ENCODE data around the gene DNAJB8.

Gene DNAJB8

DNA sequence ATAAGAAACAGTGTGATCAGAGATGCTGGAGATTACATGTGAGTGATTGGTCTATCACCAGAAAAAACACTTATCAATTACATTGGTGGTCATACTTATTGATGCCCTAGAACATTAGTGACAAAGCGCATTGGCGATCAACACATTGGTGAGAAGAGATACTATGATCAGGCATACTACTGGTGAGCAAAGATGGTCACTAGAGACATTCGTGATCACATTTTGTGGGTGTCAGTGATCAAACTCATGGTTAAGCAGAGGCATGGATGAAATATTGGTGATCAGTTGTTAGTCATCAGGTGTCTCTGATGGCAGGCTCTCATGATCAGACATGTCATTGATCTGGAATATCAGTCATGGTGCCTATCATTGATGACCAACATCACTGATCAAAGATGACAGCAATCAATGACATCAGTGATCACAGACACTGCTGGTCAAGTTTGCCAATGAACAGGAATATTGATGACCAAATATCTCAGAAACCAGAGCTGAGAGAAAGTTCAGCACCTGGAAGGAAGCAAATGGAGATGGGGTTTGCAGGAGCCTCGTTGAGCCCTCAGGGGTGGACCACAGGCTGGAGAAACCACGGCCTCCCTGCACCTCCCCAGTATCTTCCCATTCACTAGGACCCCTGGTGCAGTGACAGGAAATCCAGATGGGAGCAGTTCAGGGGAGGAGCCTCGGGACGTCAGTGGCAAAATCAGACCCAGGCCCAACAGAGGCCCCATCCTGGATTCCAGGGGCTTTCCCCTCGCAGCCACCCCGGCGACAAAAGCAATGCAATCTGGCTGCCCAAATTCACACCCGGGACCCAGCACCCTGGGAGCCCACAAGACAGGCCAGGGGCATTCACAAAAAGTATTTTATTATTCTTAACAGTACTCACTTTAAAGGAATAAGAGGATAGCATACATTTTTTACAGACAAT lies 12.2 kb upstream of the DNAJB8 start:
- TF ChIP-seq, protein P1, sequence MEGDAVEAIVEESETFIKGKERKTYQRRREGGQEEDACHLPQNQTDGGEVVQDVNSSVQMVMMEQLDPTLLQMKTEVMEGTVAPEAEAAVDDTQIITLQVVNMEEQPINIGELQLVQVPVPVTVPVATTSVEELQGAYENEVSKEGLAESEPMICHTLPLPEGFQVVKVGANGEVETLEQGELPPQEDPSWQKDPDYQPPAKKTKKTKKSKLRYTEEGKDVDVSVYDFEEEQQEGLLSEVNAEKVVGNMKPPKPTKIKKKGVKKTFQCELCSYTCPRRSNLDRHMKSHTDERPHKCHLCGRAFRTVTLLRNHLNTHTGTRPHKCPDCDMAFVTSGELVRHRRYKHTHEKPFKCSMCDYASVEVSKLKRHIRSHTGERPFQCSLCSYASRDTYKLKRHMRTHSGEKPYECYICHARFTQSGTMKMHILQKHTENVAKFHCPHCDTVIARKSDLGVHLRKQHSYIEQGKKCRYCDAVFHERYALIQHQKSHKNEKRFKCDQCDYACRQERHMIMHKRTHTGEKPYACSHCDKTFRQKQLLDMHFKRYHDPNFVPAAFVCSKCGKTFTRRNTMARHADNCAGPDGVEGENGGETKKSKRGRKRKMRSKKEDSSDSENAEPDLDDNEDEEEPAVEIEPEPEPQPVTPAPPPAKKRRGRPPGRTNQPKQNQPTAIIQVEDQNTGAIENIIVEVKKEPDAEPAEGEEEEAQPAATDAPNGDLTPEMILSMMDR (conservative IDR thresholded peaks at IDR 0.05; ENCODE audit: low read depth, low read length) = no peak
- no peak for DNase-seq (ENCODE audit: low read depth)
- no peak overlapping the region for H3K4me3 ChIP-seq (ENCODE audit: low read length)

DNA sequence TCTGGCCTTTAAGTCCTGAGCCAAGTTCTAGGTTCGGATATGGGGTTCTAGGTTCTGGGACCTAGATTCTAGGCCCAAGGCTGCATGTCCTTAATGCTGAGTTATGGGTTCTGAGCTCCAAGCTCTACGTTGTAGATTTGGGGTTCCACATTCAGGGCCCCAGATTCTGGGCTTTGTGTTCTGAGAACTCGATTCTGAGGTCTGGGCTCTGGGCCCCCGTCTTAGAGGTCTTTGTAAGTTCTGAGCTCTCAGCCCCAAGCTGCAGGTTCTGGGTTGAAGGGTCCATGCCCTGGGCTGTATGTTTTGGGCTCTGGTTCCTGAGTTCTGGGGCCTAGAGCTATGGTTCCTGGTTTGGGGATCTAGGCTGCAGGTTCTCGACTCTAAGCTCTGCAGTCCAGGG lies 10.0 kb upstream of the DNAJB8 start:
- TF ChIP-seq, protein P1 (conservative IDR thresholded peaks at IDR 0.05; ENCODE audit: low read depth, low read length) = no peak
- H3K4me3 ChIP-seq (ENCODE audit: low read length) = no peak overlapping the region
- no peak for DNase-seq (ENCODE audit: low read depth)

DNA sequence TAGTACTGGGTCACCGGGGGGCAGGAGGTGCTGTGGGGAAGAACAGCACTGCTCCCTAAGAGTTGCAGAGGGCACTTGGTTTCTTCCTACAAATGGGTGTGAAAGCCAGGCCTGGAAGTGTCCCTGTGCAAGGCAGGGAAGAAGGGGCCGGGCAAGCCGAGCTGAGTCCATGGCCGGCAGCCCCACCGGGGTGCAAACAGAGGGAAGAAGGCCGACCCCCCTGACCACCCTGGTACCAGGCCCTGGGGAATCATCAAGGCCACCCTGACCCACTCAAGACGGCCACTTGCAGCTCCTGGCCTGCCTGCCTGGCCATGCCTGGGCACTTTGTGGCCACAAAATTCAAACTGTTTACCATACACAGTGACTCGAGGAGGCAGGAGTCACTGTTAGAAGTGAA lies 8.7 kb upstream of the DNAJB8 start:
- H3K4me3 ChIP-seq (ENCODE audit: low read length) = no peak overlapping the region
- TF ChIP-seq, protein P1 (conservative IDR thresholded peaks at IDR 0.05; ENCODE audit: low read depth, low read length) = no peak
- DNase-seq (ENCODE audit: low read depth) = no peak

DNA sequence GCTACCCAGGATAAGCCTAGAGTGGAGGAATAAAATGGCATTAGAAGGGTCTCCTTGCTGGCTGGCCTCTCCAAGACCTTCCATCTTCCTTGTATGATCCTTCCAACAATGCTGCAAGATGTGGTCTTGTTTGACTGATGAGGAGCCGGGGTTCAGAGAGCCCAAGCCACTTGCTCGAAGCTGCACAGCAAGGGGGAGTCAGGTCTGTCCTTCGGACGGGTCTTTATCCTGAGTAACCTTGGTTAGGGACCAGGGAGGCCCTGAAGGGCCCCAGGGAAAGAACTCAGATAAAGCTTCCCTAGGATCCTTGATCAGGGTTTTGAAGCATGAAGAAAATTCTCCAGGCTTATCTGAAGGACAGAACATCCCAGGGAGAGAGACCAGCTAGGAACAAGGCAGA lies 7.0 kb upstream of the DNAJB8 start:
- DNase-seq (ENCODE audit: low read depth) = no peak
- TF ChIP-seq, protein P1 (conservative IDR thresholded peaks at IDR 0.05; ENCODE audit: low read depth, low read length) = no peak
- H3K4me3 ChIP-seq (ENCODE audit: low read length) = no peak overlapping the region

DNA sequence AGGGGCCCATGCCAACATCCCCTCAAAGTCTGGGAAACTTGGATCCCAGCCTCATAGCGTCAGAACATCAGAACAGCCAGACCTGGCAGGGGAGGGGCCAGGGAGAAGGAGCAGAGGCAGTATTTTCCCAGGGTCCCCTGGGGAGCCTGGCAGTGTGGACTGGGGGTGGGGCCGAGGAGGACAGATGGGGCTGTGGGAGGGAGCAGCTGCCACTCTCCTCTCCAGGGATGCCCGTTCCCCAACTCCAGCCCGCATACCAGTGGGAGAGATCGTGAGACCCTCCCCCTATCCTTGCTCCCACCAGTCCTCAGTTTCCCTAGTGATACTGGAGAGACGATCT lies 6.5 kb upstream of the DNAJB8 start:
- no peak for DNase-seq (ENCODE audit: low read depth)
- no peak overlapping the region for H3K4me3 ChIP-seq (ENCODE audit: low read length)
- TF ChIP-seq, protein P1 (conservative IDR thresholded peaks at IDR 0.05; ENCODE audit: low read depth, low read length) = no peak

DNA sequence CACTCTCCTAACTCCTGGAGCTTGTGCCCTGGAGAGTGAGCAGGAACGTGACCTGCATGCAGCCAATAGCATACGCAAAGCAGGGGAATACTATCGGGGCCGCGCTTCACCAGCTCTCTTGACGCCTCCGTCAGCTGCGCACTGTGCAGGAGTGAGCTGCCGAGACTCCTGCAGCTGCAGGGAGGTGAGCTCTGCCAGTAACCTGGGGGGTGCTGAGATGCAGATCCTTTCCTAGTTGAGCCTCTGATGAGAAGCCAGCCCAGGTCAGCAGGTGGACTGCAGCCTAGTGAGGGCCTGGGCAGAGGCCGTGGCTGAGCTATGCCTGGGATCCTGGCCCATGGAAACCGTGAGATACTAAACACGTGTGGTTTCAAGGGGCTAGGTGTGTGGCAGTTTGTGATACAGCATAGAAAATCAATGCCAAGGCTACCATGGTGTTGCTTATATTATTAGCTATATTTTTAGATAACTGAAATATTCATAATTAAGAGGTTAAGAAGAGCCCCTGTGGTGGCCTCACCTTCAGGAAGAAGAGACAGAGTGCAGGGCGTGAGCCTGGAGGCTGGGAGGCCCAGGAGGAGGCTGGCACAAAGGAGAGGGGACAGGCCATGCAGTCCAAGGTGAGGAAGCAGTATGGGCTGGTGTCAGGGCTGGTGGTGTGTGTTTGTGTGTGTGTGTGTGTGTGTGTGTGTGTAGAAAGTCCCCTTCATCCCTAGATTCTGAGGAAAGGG lies 5.9 kb upstream of the DNAJB8 start:
- no peak for DNase-seq (ENCODE audit: low read depth)
- TF ChIP-seq, protein P1 (conservative IDR thresholded peaks at IDR 0.05; ENCODE audit: low read depth, low read length) = no peak
- no peak overlapping the region for H3K4me3 ChIP-seq (ENCODE audit: low read length)

Measured in retinal pigment epithelial cell (primary cell).